GM21786 (cell line): Measurements from ENCODE around the gene MORN1.

ENCODE experiments used
- ATAC-seq: cut with Tn5 transposase; IDR thresholded peaks from one replicate; pipeline ENCODE4 v1.9.1; 2021; ENCODE audit not compliant: unreplicated experiment

MORN1 gene

GRCh38 chr1:2282556-2283270, 108.6 kb downstream of the MORN1 start:
- ATAC-seq = no peak

DNA sequence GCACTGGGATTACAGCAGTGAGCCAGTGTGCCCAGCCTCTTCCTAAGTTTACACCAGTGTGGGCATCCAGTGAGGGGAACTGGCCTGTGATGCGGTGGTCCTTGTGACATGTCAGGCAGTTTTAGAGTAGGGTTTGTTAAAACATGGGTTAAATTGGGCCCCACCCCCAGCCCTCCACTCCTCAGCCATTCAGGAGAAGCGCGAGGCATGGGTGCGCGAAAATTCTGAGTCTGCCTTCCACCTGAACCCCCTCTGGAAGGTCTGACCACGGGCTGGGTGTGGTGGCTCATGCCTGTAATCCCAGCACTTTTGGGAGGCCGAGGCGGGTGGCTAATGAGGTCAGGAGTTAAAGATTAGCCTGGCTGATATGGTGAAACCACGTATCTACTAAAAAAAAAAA, 111.5 kb downstream of the MORN1 start:
- no peak for ATAC-seq

DNA sequence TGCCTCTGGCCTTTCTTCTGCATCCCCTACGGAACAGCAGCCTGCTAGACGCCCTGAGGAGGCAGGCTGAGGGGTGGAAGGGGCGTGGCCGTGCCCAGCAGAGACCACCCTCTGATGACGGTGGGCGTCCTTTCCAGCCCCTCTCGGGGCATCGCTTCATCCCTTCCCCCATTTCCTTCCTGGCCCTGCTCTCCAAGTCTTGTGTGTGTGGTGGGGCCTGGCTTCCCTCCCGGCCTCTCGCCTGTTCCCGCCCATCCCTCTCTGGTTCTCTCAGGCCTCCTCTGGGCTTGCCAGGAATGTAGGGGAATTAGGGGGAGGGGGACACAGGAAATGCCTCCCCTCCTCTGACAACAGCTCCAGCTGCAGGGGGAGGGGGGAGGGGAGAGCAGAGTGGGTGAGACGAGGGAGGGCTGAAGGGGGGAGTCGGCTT, 112.1 kb downstream of the MORN1 start:
- ATAC-seq = no peak

GRCh38 chr1:2278591-2279209, 112.7 kb downstream of the MORN1 start:
- no peak for ATAC-seq

DNA sequence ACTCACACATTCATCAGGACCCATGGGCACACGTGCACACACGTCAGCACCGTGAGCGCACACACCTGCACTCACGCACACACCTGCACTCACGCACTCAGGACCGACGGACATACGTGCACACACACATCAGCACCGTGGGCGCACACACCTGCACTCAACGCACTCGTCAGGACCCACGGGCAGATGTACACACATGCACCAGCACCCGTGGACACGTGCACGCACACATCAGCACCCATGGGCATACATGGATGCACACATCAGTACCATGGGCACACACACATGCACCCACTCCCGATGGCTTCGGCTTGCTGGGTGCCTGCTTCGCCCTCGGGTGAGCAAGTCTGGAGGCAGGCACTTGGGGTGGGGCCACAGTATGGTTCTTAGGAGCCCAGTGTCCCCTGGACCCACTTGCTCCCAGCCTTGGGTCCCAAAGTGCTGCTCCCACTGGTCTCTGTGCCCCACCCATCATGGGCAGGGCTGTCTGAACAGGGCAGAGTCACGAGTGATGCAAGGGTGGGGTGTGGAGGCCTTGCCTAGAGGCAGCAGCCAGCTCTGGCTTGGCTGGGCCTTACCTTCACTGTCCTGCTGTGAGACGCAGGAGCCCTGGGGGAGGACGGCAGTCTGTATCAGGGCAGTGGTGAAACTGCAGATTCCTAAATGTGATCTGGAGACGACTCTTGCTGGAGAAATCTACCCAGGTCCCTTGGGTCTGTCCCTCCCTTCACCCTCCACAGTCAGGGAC, 113.4 kb downstream of the MORN1 start:
- no peak for ATAC-seq

- ATAC-seq = no peak
These were observed 114.4 kb downstream of the MORN1 start for GRCh38 chr1:2276803-2277580.

DNA sequence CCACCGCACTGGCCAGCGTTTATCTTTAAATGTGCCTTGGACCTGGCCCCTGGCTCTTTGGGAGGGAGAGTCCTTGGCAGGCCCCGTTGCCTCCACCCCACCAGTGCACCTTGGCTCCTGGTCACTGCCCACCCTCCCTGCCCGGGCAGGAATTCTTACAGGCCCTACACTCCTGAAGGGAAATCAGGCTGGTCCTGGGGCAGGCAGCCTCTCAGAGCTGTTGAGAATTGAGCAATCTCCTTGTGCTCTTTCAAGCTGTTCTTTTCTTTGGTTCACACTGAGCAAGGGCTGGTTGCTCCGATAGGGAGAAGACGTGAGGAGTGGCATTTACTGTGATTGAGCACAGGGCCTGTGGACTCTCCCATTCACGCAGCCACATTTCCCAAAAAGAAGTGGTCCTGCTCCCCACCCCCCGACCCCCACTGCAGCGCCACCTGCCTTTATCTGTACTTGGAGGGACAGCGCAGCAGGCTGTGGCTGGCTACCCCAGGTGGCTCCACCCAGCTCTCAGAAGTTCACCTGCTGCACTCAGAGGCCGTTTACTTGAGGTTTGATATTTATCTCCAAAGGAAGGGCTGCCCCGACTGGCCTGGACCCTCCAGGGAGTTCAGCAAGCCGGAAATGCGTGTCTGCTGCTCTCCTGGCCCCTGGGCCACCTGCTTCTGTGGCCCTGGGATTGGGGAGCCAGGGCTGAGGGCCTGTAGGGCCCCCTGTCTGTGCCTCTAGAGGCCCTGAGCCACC, 115.4 kb downstream of the MORN1 start:
- no peak for ATAC-seq

DNA sequence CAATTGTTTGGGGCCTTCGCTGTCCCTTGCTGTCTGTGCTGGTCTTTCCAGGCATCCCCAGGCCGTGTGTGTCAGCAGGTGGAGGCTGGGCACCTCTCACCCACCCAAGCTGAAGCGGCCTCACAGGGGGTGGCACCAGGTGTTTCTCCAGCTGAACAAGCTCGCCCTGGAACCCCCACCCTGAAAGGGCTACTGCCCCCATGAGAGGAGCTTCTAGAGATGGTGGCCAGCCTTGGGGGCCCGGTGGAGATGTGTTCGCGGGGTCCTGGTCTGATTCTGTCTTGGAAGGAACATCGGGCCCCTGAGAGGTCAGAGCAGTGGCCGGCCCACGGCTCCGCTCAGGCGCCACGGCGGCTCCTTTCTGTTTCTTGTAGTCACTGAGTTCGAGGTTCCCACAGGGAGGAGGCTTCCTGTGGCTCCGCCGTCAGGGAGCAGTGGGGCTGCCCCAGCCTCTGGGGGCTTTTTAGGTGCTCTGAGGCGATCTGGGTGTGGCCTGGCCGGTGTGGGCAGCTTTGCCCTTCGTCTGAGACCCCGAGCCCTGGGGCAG, 116.4 kb downstream of the MORN1 start:
- ATAC-seq = no peak

DNA sequence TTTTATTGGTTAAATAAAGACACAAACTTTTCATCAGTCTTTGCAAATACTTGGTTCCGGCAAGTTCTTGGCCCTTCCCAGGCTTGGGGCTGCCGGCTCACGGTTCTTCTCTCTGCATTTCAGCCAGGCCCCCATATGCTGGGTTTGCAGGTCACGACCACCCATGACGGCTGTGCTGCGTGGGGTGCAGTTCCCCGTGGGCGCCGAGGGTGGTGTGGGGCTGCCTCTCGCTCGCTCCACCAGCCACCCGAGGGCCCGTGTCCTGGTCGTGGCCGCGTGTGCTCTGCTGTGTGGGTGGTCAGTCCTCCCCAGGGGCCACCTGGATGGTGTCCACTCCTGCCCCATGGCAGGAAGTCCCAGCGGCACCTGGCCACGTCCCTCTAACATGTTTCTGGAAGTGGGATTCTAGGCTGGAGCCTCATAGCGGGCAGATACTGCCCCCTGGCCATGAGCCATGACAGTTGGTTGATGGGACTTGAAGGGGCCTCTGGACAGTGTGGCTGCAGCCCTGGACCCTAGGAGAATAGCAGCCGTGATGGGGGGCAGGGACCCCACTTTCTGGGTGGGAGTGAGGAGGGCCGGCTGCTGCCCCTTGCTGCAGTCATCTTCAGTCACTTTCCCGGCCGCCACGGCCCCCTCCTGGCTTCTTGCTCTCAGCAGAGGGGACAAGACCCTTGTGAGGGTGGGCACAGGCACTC, 117.0 kb downstream of the MORN1 start:
- no peak for ATAC-seq

DNA sequence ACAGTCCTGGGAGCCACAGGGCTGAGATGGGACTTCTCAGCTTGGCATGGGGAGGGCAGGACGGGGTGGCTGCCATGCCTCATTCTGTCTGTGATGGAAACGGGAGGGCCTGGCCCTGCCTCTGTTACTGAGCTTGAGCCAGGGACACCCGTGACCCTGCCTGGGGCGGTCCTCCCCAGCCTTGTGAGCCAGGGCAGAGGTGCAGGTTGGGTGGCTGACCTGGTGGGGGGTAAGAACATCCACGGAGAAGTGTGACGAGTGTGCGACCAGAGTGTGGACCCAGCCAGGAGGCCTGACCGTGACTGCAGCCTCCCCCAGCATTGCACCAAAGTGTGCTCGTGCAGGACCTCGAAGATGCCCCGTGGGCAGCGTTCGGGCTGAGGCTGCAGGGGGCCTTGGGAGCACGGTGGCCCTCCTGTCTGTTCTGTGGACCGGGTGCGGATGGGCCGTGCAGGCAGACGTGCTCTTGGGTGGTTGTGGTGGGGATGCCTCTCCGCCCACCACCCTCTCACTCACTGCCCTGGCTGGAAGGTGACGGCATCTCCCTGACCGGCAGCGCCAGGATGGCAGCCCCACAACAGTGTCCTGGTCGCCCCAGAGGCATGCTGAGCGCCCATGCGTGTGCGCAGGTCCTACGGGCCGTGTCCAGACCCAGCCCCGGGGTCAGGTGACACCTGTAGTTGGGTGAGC, 117.8 kb downstream of the MORN1 start:
- no peak for ATAC-seq

DNA sequence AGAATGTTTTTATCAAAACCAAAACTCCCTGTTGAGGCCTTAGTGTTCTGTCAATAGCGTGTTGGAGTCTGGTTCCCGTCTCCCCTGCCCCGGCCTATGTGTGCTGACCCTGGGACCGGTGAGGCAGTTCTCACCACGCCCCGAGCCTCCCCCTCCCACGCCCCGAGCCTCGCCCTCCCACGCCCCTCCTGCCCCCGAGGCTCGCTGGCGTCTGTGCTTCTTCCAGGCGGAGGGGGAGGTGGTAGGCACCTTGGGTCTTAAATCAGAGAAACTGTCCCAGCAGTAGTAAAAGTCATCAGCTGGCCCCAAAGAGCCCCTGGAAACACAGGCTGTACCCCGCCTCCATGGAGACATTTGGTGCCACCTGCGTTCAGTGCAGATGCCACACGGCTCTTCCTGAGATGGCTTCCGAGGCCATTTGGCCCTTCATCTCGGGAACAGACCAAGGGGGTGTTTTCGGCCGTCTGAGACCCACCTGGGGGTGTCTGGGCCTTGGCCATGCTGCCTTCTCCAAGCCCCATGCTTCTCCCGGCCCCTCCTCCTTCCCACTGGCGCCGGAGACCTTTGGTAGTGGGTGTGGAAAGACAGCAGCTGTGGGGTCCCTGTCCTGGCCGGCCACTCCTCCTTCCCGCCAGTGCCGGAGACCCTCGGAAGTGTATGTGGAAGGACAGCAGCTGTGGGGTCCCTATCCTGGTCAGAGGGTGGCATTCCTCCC, 118.5 kb downstream of the MORN1 start:
- no peak for ATAC-seq

- no peak for ATAC-seq
These were observed 119.3 kb downstream of the MORN1 start for GRCh38 chr1:2271841-2272655.
